SJCRH30 (cell line): ENCODE data around the gene F7. TPM values are rescaled to one million over a fixed set of nuclear protein-coding genes. Genes with fewer than 3 reads are reported as not detected.
"Not testable (repeated sequence)": the region's sequence is repeated elsewhere in the genome, so short reads cannot be mapped to it uniquely, and the experiment has no call there.

Experiments used
- DNase-seq, 2 experiments: peaks; one replicate each; pipeline ENCODE4 v3.0.0-alpha.2; 2015 to 2020
- H3K27ac ChIP-seq: fragments of 250-450 bp; sonication (Bioruptor Pico); 2 replicates; pipeline ENCODE4 v1.5.1; 2020; ENCODE audit warnings: mild to moderate bottlenecking, moderate library complexity
- H3K27me3 ChIP-seq: fragments of 250-450 bp; sonication (Bioruptor Pico); 2 replicates; pipeline ENCODE4 v1.5.1; 2020; ENCODE audit warnings: mild to moderate bottlenecking, moderate library complexity
- H3K36me3 ChIP-seq: fragments of 250-450 bp; sonication (Bioruptor Pico); 2 replicates; pipeline ENCODE4 v1.5.1; 2020; ENCODE audit warnings: mild to moderate bottlenecking, moderate library complexity
- H3K4me1 ChIP-seq: fragments of 250-450 bp; sonication (Bioruptor Pico); 2 replicates; pipeline ENCODE4 v1.5.1; 2020; ENCODE audit warnings: mild to moderate bottlenecking, moderate library complexity
- H3K4me3 ChIP-seq: fragments of 250-450 bp; sonication (Bioruptor Pico); 2 replicates; pipeline ENCODE4 v1.5.1; 2020; ENCODE audit warnings: mild to moderate bottlenecking, moderate library complexity
- H3K9me3 ChIP-seq: fragments of 250-450 bp; sonication (Bioruptor Pico); replicated peaks from 2 replicates; pipeline ENCODE4 v1.5.1; 2020; ENCODE audit warnings: mild to moderate bottlenecking, moderate library complexity
- total RNA-seq: library from RNA; depleted of rRNA; stranded (reverse); fragments of >200 nt; shearing (Covaris generic); gene quantifications from 2 replicates; pipeline ENCODE4 v1.2.3, GENCODE V29; 2014; rRNA removed

Gene F7
- not detected in 2 replicates for total RNA-seq

DNA sequence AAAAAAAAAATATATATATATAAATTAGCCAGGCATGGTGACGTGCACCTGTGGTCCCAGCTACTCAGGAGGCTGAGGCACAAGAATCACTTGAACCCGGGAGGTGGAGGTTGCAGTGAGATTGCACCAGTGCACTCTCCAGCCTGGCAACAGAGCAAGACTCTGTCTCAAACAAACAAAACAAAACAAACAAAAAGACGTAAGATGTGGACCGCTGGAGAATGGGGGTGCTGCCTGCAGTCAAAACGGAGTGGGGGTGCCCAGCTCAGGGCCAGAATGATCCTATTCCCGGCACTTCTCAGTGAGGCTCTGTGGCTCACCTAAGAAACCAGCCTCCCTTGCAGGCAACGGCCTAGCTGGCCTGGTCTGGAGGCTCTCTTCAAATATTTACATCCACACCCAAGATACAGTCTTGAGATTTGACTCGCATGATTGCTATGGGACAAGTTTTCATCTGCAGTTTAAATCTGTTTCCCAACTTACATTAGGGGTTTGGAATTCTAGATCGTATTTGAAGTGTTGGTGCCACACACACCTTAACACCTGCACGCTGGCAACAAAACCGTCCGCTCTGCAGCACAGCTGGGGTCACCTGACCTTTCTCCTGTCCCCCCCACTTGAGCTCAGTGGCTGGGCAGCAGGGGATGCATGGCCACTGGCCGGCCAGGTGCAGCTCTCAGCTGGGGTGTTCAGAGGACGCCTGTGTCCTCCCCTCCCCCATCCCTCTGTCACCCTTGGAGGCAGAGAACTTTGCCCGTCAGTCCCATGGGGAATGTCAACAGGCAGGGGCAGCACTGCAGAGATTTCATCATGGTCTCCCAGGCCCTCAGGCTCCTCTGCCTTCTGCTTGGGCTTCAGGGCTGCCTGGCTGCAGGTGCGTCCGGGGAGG lies at the start of gene F7:
TSS of gene F7 (plus strand) at position 760 of the 889 bp plus-strand sequence. CDS start at position 811, 51 bp downstream.
- no peak within 1 kb of the TSS for H3K4me3 ChIP-seq
- no peaks in the 10 kb centered on the region for H3K9me3 ChIP-seq
- no peaks in the 10 kb centered on the region; the same call in 1 of the 2 replicates for H3K27me3 ChIP-seq
- no peaks in the 10 kb centered on the region for H3K4me1 ChIP-seq
- H3K36me3 ChIP-seq, result no peaks in the 10 kb centered on the region
- H3K27ac ChIP-seq, result no peak within 1 kb of the TSS
- no peak for DNase-seq

DNA sequence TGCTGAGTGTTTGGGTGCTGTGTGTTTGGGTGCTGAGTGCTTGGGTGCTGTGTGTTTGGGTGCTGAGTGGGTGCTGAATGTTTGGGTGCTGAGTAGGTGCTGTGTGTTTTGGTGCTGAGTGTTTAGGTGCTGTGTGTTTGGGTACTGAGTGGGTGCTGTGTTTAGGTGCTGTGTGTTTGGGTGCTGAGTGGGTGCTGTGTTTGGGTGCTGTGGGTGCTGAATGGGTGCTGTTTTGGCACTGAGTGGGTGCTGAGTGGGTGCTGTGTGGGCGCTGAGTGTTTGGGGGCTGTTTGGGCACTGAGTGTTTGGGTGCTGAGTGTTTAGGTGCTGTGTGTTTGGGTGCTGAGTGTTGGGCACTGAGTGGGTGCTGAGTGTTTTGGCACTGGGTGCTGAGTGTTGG lies 48.5 kb upstream of the F7 start:
- no peak for DNase-seq
- H3K9me3 ChIP-seq, result no peaks in the 10 kb centered on the region
- no peak overlapping the region for H3K4me3 ChIP-seq
- H3K27me3 ChIP-seq, result no peaks in the 10 kb centered on the region
- no peaks in the 10 kb centered on the region for H3K4me1 ChIP-seq
- H3K27ac ChIP-seq, result no peak overlapping the region
- no peaks in the 10 kb centered on the region for H3K36me3 ChIP-seq

DNA sequence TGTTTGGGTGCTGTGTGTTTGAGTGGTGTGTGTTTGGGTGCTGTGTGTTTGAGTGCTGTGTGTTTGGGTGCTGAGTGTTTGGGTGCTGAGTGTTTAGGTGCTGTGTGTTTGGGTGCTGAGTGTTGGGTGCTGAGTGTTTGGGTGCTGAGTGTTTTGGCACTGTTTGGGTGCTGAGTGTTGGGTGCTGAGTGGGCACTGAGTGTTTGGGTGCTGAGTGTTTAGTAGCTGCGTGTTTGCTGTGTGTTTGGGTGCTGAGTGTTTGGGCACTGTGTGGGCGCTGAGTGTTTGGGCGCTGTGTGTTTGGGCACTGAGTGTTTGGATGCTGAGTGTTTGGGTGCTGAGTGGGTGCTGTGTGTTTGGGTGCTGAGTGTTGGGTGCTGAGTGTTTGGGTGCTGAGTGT lies 48.0 kb upstream of the F7 start:
- not testable (repeated sequence) for H3K36me3 ChIP-seq, H3K27me3 ChIP-seq, H3K9me3 ChIP-seq, DNase-seq, H3K4me3 ChIP-seq, H3K4me1 ChIP-seq, H3K27ac ChIP-seq

DNA sequence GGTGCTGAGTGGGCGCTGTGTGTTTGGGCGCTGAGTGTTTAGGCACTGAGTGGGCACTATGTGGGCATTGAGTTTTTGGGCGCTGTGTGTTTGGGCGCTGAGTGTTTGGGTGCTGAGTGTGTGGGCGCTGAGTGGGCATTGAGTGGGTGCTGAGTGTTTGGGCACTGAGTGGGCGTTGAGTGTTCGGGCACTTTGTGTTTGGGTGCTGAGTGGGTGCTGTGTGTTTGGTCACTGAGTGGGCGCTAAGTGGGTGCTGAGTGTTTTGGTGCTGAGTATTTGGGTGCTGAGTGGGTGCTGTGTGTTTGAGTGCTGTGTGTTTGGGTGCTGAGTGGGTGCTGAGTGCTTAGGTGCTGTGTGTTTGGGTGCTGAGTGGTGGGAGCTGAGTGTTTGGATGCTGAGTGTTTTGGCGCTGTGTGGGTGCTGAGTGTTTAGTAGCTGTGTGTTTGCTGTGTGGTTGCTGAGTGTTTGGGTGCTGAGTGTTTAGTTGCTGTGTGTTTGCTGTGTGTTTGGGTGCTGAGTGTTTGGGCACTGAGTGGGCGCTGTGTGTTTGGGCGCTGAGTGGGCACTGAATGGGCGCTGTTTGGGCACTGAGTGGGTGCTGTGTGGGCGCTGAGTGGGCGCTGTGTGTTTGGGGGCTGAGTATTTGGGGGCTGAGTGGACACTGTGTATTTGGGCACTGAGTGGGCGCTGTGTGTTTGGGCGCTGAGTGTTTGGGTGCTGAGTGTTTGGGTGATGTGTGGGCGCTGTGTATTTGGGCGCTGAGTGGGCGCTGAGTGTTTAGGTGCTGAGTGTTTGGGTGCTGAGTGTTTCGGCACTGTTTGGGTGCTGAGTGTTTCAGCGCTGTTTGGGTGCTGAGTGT lies 47.2 kb upstream of the F7 start:
- Histone ChIP-seq H3K27me3 (no peaks in the 10 kb centered on the region), H3K36me3 (no peaks in the 10 kb centered on the region), H3K4me1 (no peaks in the 10 kb centered on the region), H3K4me3 (no peak overlapping the region), H3K9me3 (no peaks in the 10 kb centered on the region), H3K27ac (no peak overlapping the region)
- no peak for DNase-seq

DNA sequence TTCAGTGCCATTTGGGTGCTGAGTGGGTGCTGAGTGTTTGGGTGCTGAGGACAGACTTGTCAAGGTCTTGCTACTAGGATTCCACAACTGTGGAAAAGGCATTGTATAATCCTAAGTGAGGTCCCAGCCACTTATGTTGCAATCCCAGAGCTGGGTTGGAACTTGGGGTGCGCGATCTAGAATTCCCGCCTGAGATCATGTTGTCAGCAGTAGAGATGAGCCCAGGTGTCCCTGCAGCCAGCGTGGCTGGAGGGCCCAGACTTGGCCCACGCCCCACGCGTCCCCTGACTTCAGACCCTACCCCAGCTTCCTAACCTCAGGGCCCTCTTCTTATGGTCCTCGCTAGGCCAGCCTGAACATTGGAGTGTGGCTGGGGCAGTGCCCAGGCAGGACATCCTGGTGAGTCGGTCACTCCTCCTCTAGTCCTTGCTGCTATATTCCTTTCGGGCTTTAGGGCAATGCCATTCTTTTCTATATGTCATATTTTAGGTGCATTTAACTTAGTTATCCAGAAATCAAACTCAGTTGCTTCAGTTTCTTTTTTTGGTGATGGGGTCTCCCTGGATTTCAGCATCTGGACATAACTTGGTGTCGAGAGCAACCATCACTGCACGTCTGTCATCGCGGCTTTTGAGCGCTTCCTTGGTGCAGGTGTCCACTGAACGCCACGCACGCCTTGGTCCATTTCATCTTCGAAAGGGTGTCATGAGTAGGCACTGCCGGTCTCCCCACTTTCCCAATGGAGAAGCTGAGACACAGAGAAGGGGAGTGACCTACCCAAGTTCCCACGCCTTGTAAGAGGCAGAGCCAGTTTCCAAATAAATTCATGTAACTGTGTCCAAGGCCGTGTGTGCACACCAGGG lies 46.4 kb upstream of the F7 start:
- H3K4me3 ChIP-seq, result no peak overlapping the region
- no peak overlapping the region for H3K27ac ChIP-seq
- no peak for DNase-seq

DNA sequence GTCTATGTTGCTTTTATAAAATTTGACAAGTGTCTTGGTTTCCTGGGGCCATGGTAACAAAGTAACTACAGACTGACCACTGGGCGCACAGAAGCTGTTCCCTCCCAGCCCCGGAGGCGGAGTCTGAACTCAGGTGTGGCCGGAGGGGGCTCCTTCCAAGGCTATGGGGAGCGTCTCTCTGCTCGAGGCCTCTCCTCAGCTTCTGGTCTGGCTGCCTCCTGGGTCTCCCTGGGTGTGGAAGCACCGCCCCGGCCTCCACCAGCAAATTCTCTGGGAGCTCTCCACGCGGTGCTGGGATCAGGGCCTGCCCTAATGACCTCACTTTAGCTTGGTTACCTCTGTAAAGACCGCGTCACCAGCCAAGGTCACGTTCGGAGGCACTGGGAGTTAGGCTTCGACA lies 45.7 kb upstream of the F7 start:
- no peaks in the 10 kb centered on the region for H3K36me3 ChIP-seq
- no peak for DNase-seq
- H3K4me1 ChIP-seq, result no peaks in the 10 kb centered on the region
- no peak overlapping the region for H3K4me3 ChIP-seq
- no peaks in the 10 kb centered on the region for H3K27me3 ChIP-seq
- no peak overlapping the region for H3K27ac ChIP-seq
- no peaks in the 10 kb centered on the region for H3K9me3 ChIP-seq

More for the DNA sequence above, 46.4 kb upstream of the F7 start:
- Histone ChIP-seq H3K4me1 (no peaks in the 10 kb centered on the region), H3K9me3 (no peaks in the 10 kb centered on the region), H3K36me3 (no peaks in the 10 kb centered on the region), H3K27me3 (no peaks in the 10 kb centered on the region)

DNA sequence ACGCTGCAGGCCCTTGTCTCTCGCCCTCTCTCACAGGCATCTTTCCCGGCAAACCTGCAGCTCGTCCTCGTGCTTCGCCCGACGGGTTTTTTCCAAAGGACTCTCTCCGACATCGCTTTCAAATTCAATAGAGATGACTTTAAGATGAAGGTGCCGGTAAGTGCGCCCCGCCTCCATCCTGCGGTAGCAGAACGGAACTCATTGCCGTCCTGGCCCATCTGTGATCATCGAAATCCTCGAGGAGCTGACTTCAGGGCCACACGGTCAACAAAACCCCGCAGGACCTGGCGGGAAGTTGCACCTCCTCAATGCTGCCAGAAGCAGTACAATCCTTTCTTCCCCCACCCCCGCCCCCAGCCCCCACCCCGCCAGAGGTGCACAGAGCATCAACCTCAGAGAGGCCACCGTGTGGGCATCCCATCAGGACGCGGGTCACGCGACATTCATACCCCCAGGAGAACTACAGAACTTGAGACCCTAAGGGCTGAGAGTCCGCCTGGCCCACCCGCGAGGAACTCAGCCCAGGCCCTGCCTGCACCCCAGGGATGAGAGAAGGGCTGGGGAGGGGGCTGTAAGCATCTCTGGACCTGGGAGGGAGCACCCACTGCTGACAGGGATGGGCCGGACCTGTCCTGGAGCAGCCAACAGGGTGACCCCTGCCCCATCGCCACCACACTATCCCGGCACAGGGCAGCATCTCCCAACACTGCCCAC lies 44.9 kb upstream of the F7 start:
- Histone ChIP-seq H3K36me3 (no peaks in the 10 kb centered on the region), H3K27me3 (no peaks in the 10 kb centered on the region), H3K27ac (no peak overlapping the region), H3K4me1 (no peaks in the 10 kb centered on the region), H3K4me3 (no peak overlapping the region), H3K9me3 (no peaks in the 10 kb centered on the region)
- DNase-seq, result no peak

DNA sequence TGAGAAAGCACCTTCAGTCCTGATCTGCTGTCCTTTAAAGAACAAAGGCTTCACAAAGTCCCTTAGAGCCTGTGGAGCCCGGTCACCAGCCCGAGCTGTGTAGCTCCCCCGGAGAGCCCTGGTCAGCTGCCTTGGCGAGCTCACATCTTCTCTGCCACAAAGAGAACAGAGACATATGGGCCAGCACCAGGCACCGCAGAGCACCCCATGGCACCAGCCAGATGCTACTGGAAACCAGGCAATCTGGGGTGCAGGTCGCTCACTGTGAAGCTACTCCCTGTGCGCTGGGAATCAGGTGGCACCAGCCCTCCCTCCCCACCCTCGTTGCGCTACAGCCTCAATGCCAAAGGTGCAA lies 44.3 kb upstream of the F7 start:
- Histone ChIP-seq H3K4me1 (no peaks in the 10 kb centered on the region), H3K4me3 (no peak overlapping the region), H3K27me3 (no peaks in the 10 kb centered on the region), H3K36me3 (no peaks in the 10 kb centered on the region), H3K27ac (no peak overlapping the region), H3K9me3 (no peaks in the 10 kb centered on the region)
- no peak for DNase-seq

DNA sequence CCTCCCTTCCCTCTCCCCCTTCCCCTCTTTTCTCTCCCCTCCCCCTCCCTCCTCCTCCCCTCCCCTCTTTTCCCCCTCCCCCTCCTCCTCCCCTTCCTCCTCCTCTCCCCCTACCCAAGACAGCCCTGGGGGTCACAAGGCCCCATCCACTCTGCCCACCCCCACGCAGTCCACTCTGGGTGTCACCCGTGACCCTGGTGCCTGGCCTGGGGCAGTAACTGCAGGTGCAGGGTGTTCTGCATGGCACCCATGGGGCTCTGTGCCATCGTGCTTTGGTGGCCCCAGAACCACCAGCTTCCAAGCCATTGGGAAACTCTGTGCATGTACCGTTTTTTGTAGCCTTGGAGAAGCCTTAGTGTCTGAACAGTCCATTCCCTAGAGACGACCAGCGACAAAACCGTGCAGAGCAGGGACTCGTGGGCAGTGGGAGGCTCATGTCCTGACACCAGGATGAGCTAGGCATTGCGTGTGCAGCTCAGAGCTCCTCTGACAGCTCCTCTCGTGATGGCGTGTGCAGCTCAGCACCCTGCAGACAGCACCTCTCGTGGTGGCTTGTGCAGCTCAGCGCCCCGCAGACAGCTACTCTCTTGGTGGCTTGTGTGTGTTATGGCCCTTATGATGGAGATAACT lies 43.7 kb upstream of the F7 start:
- H3K27me3 ChIP-seq, result no peaks in the 10 kb centered on the region
- H3K9me3 ChIP-seq, result no peaks in the 10 kb centered on the region

DNA sequence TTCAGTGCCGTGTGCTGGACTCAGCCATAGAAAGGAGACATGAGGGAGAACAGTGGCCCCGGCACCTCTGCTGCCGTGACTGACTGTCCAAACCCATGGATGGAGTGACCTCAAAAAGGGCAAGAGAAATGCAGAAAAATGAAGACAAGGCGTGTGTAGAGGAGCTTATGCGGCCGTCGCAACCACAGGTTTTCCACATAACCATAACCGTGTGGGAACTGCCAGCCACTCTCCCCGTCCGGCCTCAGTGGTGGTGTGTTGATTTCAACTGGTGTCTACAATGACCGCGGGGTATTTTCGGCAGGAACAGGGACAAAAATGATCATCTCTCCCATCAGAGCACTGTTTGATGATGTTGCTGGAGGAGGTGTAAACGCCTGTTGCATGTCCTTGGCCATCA lies 42.9 kb upstream of the F7 start:
- no peaks in the 10 kb centered on the region for H3K9me3 ChIP-seq
- H3K27ac ChIP-seq, result no peak overlapping the region
- no peaks in the 10 kb centered on the region for H3K4me1 ChIP-seq
- no peak for DNase-seq
- H3K27me3 ChIP-seq, result no peaks in the 10 kb centered on the region
- no peaks in the 10 kb centered on the region for H3K36me3 ChIP-seq
- no peak overlapping the region for H3K4me3 ChIP-seq

More for the DNA sequence above, 43.7 kb upstream of the F7 start:
- Histone ChIP-seq H3K36me3 (no peaks in the 10 kb centered on the region), H3K4me3 (no peak overlapping the region), H3K27ac (no peak overlapping the region), H3K4me1 (no peaks in the 10 kb centered on the region)
- DNase-seq, result no peak

DNA sequence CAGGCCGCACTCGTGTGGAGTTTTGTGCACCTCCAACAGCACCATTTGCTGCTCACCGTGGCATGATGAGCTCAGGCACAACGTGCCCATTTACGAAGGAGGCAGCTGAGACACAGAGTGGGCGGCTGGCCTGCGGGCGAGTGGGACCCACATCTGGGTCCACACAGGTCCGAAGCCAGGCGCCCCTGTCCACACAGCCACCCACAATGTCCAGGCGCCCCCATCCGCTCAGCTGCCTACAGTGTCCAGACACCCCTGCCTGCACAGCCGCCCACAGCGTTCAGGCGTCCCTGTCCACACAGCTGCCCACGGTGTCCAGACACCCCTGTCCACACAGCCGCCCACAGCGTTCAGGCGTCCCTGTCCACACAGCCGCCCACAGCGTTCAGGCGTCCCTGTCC lies 42.5 kb upstream of the F7 start:
- Histone ChIP-seq H3K4me1 (no peaks in the 10 kb centered on the region), H3K9me3 (no peaks in the 10 kb centered on the region), H3K27ac (no peak overlapping the region), H3K27me3 (no peaks in the 10 kb centered on the region), H3K36me3 (no peaks in the 10 kb centered on the region), H3K4me3 (no peak overlapping the region)
- no peak for DNase-seq

DNA sequence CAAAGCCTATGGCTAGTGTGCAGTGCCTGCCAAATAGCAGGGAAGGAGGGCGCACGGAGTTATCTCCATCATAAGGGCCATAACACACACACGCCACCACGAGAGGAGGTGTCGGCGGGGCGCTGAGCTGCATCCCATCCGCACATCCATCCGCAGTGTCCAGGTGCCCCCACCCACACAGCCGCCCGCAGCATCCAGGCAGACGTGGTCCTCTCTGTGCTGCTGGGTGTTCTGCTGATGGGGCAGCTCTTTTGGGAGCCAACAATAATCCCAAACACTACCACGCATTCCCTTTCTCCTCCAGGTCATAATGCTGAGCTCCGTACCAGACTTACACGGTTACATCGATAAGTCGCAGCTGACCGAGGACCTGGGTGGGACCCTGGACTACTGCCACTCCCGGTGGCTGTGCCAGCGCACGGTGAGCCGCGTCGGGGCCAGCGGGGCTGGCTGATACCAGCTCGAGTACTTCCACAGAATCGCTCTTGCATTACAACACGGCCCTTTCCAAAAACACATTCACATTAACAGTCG lies 41.5 kb upstream of the F7 start:
- no peaks in the 10 kb centered on the region for H3K27me3 ChIP-seq
- H3K9me3 ChIP-seq, result no peaks in the 10 kb centered on the region
- H3K27ac ChIP-seq, result no peak overlapping the region
- H3K36me3 ChIP-seq, result no peaks in the 10 kb centered on the region
- H3K4me1 ChIP-seq, result no peaks in the 10 kb centered on the region
- H3K4me3 ChIP-seq, result no peak overlapping the region
- no peak for DNase-seq

DNA sequence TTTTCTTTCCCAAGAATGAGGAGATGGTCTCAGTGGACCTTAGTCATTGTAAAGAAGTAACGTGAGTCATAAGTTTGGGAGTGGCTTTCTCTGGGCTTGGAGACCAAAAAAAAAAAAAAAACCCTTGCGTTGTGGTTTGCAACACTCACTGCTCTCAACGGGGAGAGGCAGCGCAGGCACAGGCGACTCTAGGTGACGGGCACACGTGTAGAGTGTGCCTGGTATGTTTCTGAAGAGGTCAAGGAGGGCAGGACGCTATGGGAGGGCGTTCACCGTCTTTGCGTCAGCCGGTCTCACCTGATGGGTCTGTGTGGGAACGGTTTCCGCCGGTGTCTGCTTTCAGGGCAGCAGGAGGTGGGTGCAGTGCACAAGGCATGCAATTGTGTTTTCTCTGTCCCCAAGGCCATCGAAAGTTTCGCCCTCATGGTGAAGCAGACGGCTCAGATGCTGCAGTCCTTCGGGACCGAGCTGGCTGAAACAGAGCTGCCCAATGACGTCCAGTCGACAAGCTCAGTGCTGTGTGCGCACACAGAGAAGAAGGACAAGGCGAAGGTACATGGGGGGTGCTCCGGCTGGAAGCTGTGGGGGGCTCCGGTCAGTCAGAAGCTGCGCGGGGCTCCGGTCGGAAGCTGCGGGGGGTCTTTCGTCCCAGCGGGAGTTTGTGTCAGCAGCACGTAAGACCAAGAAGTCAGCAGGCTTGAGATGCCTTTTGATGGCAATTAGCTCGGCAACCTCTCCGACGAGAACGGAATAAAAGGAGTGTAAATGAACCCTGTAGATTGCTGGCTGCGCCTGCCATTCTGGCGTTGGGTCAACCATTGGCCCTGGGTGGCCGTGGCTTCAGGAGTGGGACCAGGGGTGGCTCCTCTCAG lies 40.8 kb upstream of the F7 start:
- DNase-seq, result no peak
- H3K27me3 ChIP-seq, result no peaks in the 10 kb centered on the region
- H3K27ac ChIP-seq, result no peak overlapping the region
- no peak overlapping the region for H3K4me3 ChIP-seq
- H3K36me3 ChIP-seq, result no peaks in the 10 kb centered on the region
- no peaks in the 10 kb centered on the region for H3K9me3 ChIP-seq
- no peaks in the 10 kb centered on the region for H3K4me1 ChIP-seq
